ENCODE measurements around the gene BRD1. TPM values are rescaled to one million over a fixed set of nuclear protein-coding genes. Genes with fewer than 3 reads are reported as not detected.

The BRD1 gene
- total RNA-seq, 4 donors from 2014 or later, result 21.0 to 57.3 (median 33.8) TPM

GRCh38 chr22:49748514-49748913, 79.2 kb downstream of the BRD1 start:
- TF ChIP-seq CTCF (IDR thresholded peaks at IDR 0.05), result no peak
- ATAC-seq (ENCODE audit: low FRiP score), result no peak
- DNase-seq (ENCODE audit: low spot score), result no peak

- DNase-seq (ENCODE audit: low spot score) (no peak), ATAC-seq (ENCODE audit: low FRiP score) (no peak)
- no peak for TF ChIP-seq CTCF (IDR thresholded peaks at IDR 0.05)
Measured at GRCh38 chr22:49747716-49748115, 80.0 kb downstream of the BRD1 start.

- no peak for TF ChIP-seq CTCF (IDR thresholded peaks at IDR 0.05)
- ATAC-seq (ENCODE audit: low FRiP score) (no peak), DNase-seq (ENCODE audit: low spot score) (no peak)
Measured at GRCh38 chr22:49747130-49747529, 80.5 kb downstream of the BRD1 start.

GRCh38 chr22:49746065-49746464, 81.6 kb downstream of the BRD1 start:
- TF ChIP-seq CTCF (IDR thresholded peaks at IDR 0.05), result no peak
- DNase-seq (ENCODE audit: low spot score) (no peak), ATAC-seq (ENCODE audit: low FRiP score) (no peak)

GRCh38 chr22:49740242-49740641, 87.4 kb downstream of the BRD1 start:
- no peak for TF ChIP-seq CTCF (IDR thresholded peaks at IDR 0.05)
- DNase-seq (ENCODE audit: low spot score) (no peak), ATAC-seq (ENCODE audit: low FRiP score) (no peak)

GRCh38 chr22:49739138-49739537, 88.5 kb downstream of the BRD1 start:
- TF ChIP-seq CTCF (IDR thresholded peaks at IDR 0.05), result no peak
- no peak for ATAC-seq (ENCODE audit: low FRiP score)

GRCh38 chr22:49738566-49738965, 89.1 kb downstream of the BRD1 start:
- no peak for TF ChIP-seq CTCF (IDR thresholded peaks at IDR 0.05)
- no peak for DNase-seq (ENCODE audit: low spot score)
- ATAC-seq (ENCODE audit: low FRiP score), result no peak

More at GRCh38 chr22:49739138-49739537, 88.5 kb downstream of the BRD1 start:
- DNase-seq (ENCODE audit: low spot score), result no peak

Data from omental fat pad (tissue), 4 donors.